WTC11 (cell line): ENCODE results near the gene LRRC66. TPM values are rescaled to one million over a fixed set of nuclear protein-coding genes. Genes with fewer than 3 reads are reported as not detected.

ENCODE experiments used
- ATAC-seq: fragments of 200-7000 bp; cut with Tn5 transposase; 2 replicates; pipeline ENCODE4 v1.10.0; 2021; ENCODE audit warnings: mild to moderate bottlenecking, moderate library complexity
- CTCF ChIA-PET: fragments of 300-600 bp; sonication (Branson Sonifier 250); formaldehyde crosslinking; loops from one replicate; lab custom pipeline; 2021; ENCODE audit warnings: antibody characterized with exemption; lab: Charles Lee
- POLR2A ChIA-PET: fragments of 350-600 bp; sonication (Branson Sonifier 250); formaldehyde crosslinking; loops from one replicate; lab custom pipeline; 2021; ENCODE audit warnings: antibody characterized with exemption; lab: Charles Lee
- DNase-seq: peaks from one replicate; pipeline ENCODE4 v3.0.0; 2021; ENCODE audit warnings: low spot score
- H3K27ac Mint-ChIP-seq: 2 replicates; pipeline ENCODE4 v1.8.0; 2021; ENCODE audit warnings: mixed read lengths
- H3K27me3 Mint-ChIP-seq: 2 replicates; pipeline ENCODE4 v1.8.0; 2021; ENCODE audit warnings: low read depth, mild to moderate bottlenecking, moderate library complexity, mixed read lengths
- H3K36me3 Mint-ChIP-seq: 2 replicates; pipeline ENCODE4 v1.8.0; 2021; ENCODE audit warnings: mixed read lengths
- H3K4me1 Mint-ChIP-seq: 2 replicates; pipeline ENCODE4 v1.8.0; 2022; ENCODE audit warnings: mixed read lengths
- H3K4me3 Mint-ChIP-seq: 2 replicates; pipeline ENCODE4 v1.8.0; 2021; ENCODE audit warnings: mild to moderate bottlenecking, moderate library complexity, mixed read lengths
- H3K9me3 Mint-ChIP-seq: 2 replicates; pipeline ENCODE4 v1.8.0; 2021; ENCODE audit warnings: mixed read lengths
- ATF1 ChIP-seq: sonication (generic); formaldehyde crosslinking; IDR thresholded peaks from 2 replicates; pipeline ENCODE4 v1.8.1; 2023; ENCODE audit warnings: mild to moderate bottlenecking, moderate library complexity, missing genetic modification reagents
- ATF2 ChIP-seq: sonication (generic); formaldehyde crosslinking; IDR thresholded peaks from 2 replicates; pipeline ENCODE4 v1.8.1; 2022; ENCODE audit warnings: low read depth, missing genetic modification reagents, borderline replicate concordance
- CBFB ChIP-seq: sonication (generic); formaldehyde crosslinking; IDR thresholded peaks from 2 replicates; pipeline ENCODE4 v1.8.1; 2022; ENCODE audit warnings: mild to moderate bottlenecking, low read depth, missing genetic modification reagents
- MAX ChIP-seq: sonication (generic); formaldehyde crosslinking; IDR thresholded peaks from 2 replicates; pipeline ENCODE4 v1.8.0; 2022; ENCODE audit warnings: mild to moderate bottlenecking, missing genetic modification reagents
- NFE2L1 ChIP-seq: sonication (generic); formaldehyde crosslinking; IDR thresholded peaks from 2 replicates; pipeline ENCODE4 v1.8.1; 2023; ENCODE audit warnings: missing genetic modification reagents
- NFYB ChIP-seq: sonication (generic); formaldehyde crosslinking; conservative IDR thresholded peaks from 2 replicates; pipeline ENCODE4 v1.8.0; 2022; ENCODE audit warnings: low read depth, missing genetic modification reagents
- NR2C2 ChIP-seq: sonication (generic); formaldehyde crosslinking; IDR thresholded peaks from 2 replicates; pipeline ENCODE4 v1.8.0; 2022; ENCODE audit warnings: mild to moderate bottlenecking, missing genetic modification reagents
- RELA ChIP-seq: sonication (generic); formaldehyde crosslinking; IDR thresholded peaks from 2 replicates; pipeline ENCODE4 v1.8.1; 2022; ENCODE audit warnings: missing genetic modification reagents, mild to moderate bottlenecking, borderline replicate concordance
- RORB ChIP-seq: fragments of 250-450 bp; sonication (Bioruptor Pico); IDR thresholded peaks from 2 replicates; pipeline ENCODE4 v1.9.0; 2021; ENCODE audit warnings: mild to moderate bottlenecking
- SMAD3 ChIP-seq: sonication (generic); formaldehyde crosslinking; IDR thresholded peaks from 2 replicates; pipeline ENCODE4 v1.8.0; 2022; ENCODE audit warnings: missing genetic modification reagents, mild to moderate bottlenecking, borderline replicate concordance
- TEAD1 ChIP-seq: sonication (generic); formaldehyde crosslinking; IDR thresholded peaks from 2 replicates; pipeline ENCODE4 v1.8.0; 2022; ENCODE audit warnings: mild to moderate bottlenecking, missing genetic modification reagents
- ZBTB21 ChIP-seq: sonication (generic); formaldehyde crosslinking; IDR thresholded peaks from 2 replicates; pipeline ENCODE4 v1.8.1; 2023; ENCODE audit warnings: mild to moderate bottlenecking, missing genetic modification reagents, borderline replicate concordance
- ZNF121 ChIP-seq: sonication (generic); formaldehyde crosslinking; IDR thresholded peaks from 2 replicates; pipeline ENCODE4 v1.8.0; 2023; ENCODE audit warnings: missing genetic modification reagents
- ZNF317 ChIP-seq: sonication (generic); formaldehyde crosslinking; IDR thresholded peaks from 2 replicates; pipeline ENCODE4 v1.8.1; 2023; ENCODE audit warnings: low read depth, mild to moderate bottlenecking, moderate library complexity, missing genetic modification reagents, borderline replicate concordance
- total RNA-seq: library from RNA; stranded (reverse); gene quantifications from 3 replicates; pipeline ENCODE4 v1.2.3, GENCODE V29; 2021
- TF ChIP-seq, protein P1 (sequence below): sonication (generic); formaldehyde crosslinking; IDR thresholded peaks from 2 replicates; pipeline ENCODE4 v1.8.0; 2022; ENCODE audit warnings: mild to moderate bottlenecking, missing genetic modification reagents
- TF ChIP-seq, protein P2 (sequence below): fragments of 250-450 bp; sonication (Bioruptor Pico); conservative IDR thresholded peaks from 2 replicates; pipeline ENCODE4 v1.9.0; 2021; ENCODE audit warnings: mild to moderate bottlenecking
- TF ChIP-seq, protein P3 (sequence below): sonication (generic); formaldehyde crosslinking; IDR thresholded peaks from 2 replicates; pipeline ENCODE4 v1.8.0; 2023; ENCODE audit warnings: missing genetic modification reagents, mild to moderate bottlenecking, borderline replicate concordance
- TF ChIP-seq, protein P4 (sequence below): sonication (generic); formaldehyde crosslinking; IDR thresholded peaks from 2 replicates; pipeline ENCODE4 v1.8.0; 2022; ENCODE audit warnings: mild to moderate bottlenecking, missing genetic modification reagents

Gene LRRC66
- total RNA-seq, 1 experiment from 2014 or later, result not detected

GRCh38 chr4:52005604-52006273 is 14.4 kb downstream of the LRRC66 start:
- H3K27me3 Mint-ChIP-seq, result no peaks in the 10 kb centered on the region
- ChIA-PET POLR2A (no interaction called here), CTCF (no interaction called here)
- no peak overlapping the region for H3K27ac Mint-ChIP-seq
- TF ChIP-seq TEAD1 (CRISPR knock-in tag) (no peak), CBFB (no peak), ZNF121 (no peak), RORB (CRISPR knock-in tag) (no peak), ATF1 (no peak), ZNF317 (CRISPR knock-in tag) (no peak), SMAD3 (no peak), NR2C2 (CRISPR knock-in tag) (no peak), RELA (CRISPR knock-in tag) (no peak), ZBTB21 (CRISPR knock-in tag) (no peak), NFYB (CRISPR knock-in tag) (no peak)
- TF ChIP-seq, protein P1, sequence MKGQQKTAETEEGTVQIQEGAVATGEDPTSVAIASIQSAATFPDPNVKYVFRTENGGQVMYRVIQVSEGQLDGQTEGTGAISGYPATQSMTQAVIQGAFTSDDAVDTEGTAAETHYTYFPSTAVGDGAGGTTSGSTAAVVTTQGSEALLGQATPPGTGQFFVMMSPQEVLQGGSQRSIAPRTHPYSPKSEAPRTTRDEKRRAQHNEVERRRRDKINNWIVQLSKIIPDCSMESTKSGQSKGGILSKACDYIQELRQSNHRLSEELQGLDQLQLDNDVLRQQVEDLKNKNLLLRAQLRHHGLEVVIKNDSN (CRISPR knock-in tag), result no peak
- peaks cover 10% of the 10 kb centered on the region for H3K4me1 Mint-ChIP-seq
- H3K4me3 Mint-ChIP-seq, result no peak overlapping the region
- H3K36me3 Mint-ChIP-seq, result no peaks in the 10 kb centered on the region
- ATAC-seq, result no peak
- H3K9me3 Mint-ChIP-seq, result no peaks in the 10 kb centered on the region
- DNase-seq, result no peak

DNA sequence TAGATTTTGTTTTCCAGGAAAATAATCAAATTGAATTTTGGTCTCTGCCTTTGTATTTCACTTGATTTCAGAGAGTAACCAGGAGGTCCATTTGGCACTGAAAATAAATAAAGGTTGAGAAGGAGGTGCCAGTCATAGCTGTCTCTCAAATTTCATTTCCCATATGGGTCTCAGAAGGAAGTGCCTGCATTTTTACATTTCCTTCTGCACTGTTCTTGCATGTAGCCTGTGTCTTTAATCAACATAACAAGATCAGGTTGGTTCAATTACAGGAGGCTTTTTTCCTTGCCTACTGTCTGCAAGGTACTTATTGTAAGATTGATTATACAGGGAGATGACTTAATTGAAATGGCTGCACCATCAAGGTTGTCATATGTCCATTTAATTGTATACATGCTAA is 15.7 kb downstream of the LRRC66 start:
- H3K27ac Mint-ChIP-seq, result no peak overlapping the region
- CTCF ChIA-PET, result no interaction called here
- H3K27me3 Mint-ChIP-seq, result no peaks in the 10 kb centered on the region
- DNase-seq, result no peak
- H3K4me1 Mint-ChIP-seq, result peaks cover 10% of the 10 kb centered on the region
- no peaks in the 10 kb centered on the region for H3K9me3 Mint-ChIP-seq
- H3K4me3 Mint-ChIP-seq, result no peak overlapping the region
- TF ChIP-seq, protein P2, sequence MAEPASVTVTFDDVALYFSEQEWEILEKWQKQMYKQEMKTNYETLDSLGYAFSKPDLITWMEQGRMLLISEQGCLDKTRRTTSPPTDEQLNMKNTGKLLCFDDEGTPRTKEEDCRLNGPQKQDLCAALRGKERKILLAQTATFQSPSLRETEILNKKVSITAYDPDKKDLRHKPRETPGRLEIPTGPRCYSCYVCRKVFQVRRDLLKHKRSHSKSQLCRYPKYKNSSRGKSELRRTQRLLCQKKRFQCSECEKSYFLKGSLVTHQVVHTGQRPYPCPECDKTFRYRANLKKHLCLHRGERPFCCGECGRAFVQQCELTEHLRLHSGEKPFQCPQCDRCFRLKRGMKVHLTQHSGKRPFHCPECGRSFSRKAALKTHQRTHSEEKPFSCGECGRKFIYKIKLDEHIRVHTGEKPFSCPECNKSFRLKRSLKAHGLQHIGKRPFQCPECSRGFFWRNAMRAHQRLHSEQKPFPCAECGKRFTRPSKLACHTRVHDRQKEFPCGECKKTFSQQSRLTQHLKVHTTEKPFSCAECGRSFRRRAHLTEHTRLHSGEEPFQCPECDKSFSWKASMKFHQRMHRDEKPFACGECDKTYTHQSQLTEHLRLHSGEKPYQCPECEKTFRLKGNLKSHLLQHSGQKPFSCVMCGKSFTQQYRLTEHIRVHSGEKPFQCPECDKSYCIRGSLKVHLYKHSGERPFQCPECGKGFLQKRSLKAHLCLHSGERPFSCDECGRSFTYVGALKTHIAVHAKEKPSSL, result no peak
- no peak for TF ChIP-seq MAX (CRISPR knock-in tag)
- TF ChIP-seq, protein P3, sequence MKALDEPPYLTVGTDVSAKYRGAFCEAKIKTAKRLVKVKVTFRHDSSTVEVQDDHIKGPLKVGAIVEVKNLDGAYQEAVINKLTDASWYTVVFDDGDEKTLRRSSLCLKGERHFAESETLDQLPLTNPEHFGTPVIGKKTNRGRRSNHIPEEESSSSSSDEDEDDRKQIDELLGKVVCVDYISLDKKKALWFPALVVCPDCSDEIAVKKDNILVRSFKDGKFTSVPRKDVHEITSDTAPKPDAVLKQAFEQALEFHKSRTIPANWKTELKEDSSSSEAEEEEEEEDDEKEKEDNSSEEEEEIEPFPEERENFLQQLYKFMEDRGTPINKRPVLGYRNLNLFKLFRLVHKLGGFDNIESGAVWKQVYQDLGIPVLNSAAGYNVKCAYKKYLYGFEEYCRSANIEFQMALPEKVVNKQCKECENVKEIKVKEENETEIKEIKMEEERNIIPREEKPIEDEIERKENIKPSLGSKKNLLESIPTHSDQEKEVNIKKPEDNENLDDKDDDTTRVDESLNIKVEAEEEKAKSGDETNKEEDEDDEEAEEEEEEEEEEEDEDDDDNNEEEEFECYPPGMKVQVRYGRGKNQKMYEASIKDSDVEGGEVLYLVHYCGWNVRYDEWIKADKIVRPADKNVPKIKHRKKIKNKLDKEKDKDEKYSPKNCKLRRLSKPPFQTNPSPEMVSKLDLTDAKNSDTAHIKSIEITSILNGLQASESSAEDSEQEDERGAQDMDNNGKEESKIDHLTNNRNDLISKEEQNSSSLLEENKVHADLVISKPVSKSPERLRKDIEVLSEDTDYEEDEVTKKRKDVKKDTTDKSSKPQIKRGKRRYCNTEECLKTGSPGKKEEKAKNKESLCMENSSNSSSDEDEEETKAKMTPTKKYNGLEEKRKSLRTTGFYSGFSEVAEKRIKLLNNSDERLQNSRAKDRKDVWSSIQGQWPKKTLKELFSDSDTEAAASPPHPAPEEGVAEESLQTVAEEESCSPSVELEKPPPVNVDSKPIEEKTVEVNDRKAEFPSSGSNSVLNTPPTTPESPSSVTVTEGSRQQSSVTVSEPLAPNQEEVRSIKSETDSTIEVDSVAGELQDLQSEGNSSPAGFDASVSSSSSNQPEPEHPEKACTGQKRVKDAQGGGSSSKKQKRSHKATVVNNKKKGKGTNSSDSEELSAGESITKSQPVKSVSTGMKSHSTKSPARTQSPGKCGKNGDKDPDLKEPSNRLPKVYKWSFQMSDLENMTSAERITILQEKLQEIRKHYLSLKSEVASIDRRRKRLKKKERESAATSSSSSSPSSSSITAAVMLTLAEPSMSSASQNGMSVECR, result no peak
- no peak for TF ChIP-seq ATF2 (CRISPR knock-in tag)
- TF ChIP-seq, protein P4, sequence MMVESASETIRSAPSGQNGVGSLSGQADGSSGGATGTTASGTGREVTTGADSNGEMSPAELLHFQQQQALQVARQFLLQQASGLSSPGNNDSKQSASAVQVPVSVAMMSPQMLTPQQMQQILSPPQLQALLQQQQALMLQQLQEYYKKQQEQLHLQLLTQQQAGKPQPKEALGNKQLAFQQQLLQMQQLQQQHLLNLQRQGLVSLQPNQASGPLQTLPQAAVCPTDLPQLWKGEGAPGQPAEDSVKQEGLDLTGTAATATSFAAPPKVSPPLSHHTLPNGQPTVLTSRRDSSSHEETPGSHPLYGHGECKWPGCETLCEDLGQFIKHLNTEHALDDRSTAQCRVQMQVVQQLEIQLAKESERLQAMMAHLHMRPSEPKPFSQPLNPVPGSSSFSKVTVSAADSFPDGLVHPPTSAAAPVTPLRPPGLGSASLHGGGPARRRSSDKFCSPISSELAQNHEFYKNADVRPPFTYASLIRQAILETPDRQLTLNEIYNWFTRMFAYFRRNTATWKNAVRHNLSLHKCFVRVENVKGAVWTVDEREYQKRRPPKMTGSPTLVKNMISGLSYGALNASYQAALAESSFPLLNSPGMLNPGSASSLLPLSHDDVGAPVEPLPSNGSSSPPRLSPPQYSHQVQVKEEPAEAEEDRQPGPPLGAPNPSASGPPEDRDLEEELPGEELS (CRISPR knock-in tag), result no peak
- TF ChIP-seq NFE2L1 (CRISPR knock-in tag), result no peak
- H3K36me3 Mint-ChIP-seq, result no peaks in the 10 kb centered on the region
- no peak for ATAC-seq
- POLR2A ChIA-PET, result no interaction called here
